22Rv1 (cell line): ENCODE measurements around the gene CDKN2B.

Source experiments
- ZFX ChIP-seq: fragments of 450-650 bp; IDR thresholded peaks from 2 replicates; pipeline ENCODE4 v1.6.1; 2017; ENCODE audit warnings: antibody characterized with exemption, borderline replicate concordance
- TF ChIP-seq, protein P1 (sequence below): fragments of 450-650 bp; IDR thresholded peaks from 2 replicates; pipeline ENCODE4 v1.5.1; 2017; ENCODE audit warnings: mild to moderate bottlenecking

DNA sequence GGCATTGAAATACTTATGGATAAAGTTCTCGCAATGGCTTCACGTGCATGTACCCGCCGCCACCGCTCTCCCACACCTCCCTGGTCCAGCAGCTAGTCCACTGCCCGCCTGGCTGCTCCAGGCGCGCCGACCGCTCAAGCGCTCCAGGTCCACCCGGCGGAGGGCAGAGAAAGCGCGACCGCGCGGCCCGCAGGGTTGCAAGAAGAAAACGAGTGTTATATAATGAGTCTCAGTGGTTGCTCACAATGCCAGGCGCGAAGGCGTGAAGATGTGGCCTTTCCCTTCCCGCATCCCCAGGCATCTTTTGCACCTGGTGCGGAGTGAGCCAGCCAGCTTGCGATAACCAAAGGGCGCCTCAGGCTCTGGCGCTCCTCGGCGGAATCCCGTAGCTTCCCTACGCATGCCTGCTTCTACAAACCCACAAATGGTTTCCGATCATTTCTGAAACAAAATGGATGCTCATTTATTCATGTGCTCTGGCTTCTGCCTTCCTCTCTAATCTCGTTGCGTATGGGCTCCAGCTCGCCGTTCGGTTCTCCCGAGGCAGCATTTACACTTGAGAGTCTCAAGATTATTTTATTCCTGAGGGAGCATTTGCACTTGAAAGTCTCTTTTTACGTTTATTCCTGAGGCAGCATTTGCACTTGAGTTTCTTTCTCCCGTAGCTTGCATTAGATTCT is 40.6 kb downstream of the CDKN2B start:
- TF ChIP-seq, protein P1, sequence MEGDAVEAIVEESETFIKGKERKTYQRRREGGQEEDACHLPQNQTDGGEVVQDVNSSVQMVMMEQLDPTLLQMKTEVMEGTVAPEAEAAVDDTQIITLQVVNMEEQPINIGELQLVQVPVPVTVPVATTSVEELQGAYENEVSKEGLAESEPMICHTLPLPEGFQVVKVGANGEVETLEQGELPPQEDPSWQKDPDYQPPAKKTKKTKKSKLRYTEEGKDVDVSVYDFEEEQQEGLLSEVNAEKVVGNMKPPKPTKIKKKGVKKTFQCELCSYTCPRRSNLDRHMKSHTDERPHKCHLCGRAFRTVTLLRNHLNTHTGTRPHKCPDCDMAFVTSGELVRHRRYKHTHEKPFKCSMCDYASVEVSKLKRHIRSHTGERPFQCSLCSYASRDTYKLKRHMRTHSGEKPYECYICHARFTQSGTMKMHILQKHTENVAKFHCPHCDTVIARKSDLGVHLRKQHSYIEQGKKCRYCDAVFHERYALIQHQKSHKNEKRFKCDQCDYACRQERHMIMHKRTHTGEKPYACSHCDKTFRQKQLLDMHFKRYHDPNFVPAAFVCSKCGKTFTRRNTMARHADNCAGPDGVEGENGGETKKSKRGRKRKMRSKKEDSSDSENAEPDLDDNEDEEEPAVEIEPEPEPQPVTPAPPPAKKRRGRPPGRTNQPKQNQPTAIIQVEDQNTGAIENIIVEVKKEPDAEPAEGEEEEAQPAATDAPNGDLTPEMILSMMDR = no peak
- no peak for TF ChIP-seq ZFX
